ENCODE data around the gene KLB. TPM values are rescaled to one million over a fixed set of nuclear protein-coding genes. Genes with fewer than 3 reads are reported as not detected.

KLB gene
- total RNA-seq, 1 experiment from 2014 or later, result not detected

DNA sequence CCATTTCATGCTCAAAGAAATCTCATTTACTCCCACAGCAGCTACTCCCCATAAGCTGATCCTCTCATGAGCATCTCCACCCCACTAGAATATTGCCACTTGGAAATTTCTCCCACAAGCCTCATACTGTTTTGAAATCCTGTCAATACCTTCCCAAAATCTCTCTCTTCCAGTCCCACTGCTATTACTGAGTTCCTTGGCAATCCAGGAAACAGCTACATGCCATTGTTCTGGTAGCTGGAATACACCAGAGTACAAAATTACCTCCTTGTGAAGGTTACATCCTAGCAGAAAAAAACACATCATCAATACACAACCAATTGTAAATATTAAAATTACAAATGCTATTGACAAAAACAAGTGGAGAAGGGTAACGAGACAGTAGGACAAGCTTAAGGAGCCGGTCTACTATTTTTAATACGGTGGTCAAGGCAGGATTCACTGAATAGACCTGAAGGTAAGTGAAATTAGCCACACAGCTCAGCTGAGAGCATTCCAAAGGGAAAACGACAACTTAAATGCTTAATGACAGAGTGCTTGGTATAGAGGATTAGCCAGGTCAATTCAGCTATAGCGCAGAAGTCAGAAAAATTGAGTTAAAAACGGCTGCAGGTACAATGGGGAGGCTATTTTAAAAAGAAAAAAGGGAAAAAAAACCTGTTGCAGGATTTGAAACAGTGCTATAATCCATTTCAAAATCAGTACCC, 45.6 kb downstream of the KLB start:
- Mint-ChIP-seq H3K27ac (ENCODE audit: low read depth, unreplicated experiment) (no peak overlapping the region), H3K4me1 (ENCODE audit: insufficient read depth, unreplicated experiment) (peaks cover 7% of the 10 kb centered on the region), H3K27me3 (ENCODE audit: insufficient read depth, unreplicated experiment) (no peaks in the 10 kb centered on the region), H3K9me3 (ENCODE audit: unreplicated experiment) (no peaks in the 10 kb centered on the region), H3K4me3 (ENCODE audit: unreplicated experiment) (no peak overlapping the region), H3K36me3 (ENCODE audit: insufficient read depth, unreplicated experiment) (peaks cover 96% of the 10 kb centered on the region)
- no peak for DNase-seq (ENCODE audit: unreplicated experiment)
- intact Hi-C loops (cut with micrococcal nuclease), result loop anchor here (10.0 kb wide), 1 partner anchor 138 kb away; no protein-coding TSS in a partner anchor
- no TSS peak for BruUV-seq (replicated peaks)
- ChIA-PET CTCF (interaction anchor here (0.5 to 0.6 kb wide), 3 partner anchors 58 to 525 kb away, joined by 3 to 6 read pairs (median 4); no protein-coding TSS in a partner anchor), POLR2A (interaction anchor here (0.6 to 1.6 kb wide), 6 partner anchors 14 to 1318 kb away, joined by 3 to 7 read pairs (median 3); no protein-coding TSS in a partner anchor)
- TF ChIP-seq, protein P1, sequence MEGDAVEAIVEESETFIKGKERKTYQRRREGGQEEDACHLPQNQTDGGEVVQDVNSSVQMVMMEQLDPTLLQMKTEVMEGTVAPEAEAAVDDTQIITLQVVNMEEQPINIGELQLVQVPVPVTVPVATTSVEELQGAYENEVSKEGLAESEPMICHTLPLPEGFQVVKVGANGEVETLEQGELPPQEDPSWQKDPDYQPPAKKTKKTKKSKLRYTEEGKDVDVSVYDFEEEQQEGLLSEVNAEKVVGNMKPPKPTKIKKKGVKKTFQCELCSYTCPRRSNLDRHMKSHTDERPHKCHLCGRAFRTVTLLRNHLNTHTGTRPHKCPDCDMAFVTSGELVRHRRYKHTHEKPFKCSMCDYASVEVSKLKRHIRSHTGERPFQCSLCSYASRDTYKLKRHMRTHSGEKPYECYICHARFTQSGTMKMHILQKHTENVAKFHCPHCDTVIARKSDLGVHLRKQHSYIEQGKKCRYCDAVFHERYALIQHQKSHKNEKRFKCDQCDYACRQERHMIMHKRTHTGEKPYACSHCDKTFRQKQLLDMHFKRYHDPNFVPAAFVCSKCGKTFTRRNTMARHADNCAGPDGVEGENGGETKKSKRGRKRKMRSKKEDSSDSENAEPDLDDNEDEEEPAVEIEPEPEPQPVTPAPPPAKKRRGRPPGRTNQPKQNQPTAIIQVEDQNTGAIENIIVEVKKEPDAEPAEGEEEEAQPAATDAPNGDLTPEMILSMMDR (IDR thresholded peaks at IDR 0.05; ENCODE audit: unreplicated experiment), result no peak

DNA sequence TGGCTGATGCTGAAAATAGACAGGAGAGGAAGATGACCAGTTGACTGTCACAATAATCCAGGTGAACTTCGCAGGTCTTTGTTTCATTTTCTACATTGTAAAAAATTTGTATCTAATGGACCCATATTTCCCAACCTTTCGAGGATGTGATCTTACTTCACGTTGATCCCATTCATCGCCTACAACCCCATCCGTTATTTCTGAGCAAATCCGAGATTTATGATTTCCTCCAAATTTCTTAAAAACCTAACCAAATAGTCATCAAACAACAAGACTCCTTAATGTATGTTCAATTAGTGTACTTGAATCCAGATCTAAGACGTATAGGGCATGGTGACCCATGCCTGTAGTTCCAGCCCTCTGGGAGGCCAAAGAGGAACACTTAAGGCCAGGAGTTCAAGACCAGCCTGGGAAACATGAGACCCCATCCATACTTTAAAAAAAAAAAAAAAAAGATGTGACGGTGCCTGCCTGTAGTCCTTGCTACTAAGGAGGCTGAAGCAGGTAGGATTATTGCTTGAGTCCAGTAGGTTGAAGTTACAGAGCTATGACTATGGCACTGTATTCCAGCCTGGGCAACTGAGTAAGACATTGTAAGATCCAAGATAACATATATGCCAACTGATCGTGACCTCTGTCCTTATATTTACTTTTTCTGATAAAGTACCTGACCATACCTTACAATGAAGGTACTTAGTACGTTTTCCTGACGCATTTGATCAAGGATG, 46.3 kb downstream of the KLB start:
- no peaks in the 10 kb centered on the region for H3K9me3 Mint-ChIP-seq (ENCODE audit: unreplicated experiment)
- no peak overlapping the region for H3K27ac Mint-ChIP-seq (ENCODE audit: low read depth, unreplicated experiment)
- TF ChIP-seq, protein P1 (IDR thresholded peaks at IDR 0.05; ENCODE audit: unreplicated experiment), result no peak
- POLR2A ChIA-PET, result interaction anchor here (1.1 to 1.6 kb wide), 2 partner anchors 18 to 73 kb away, joined by 3 to 4 read pairs; no protein-coding TSS in a partner anchor
- no TSS peak for BruUV-seq (replicated peaks)
- CTCF ChIA-PET, result interaction anchor here (0.5 to 0.6 kb wide), 2 partner anchors 57 to 264 kb away, joined by 4 to 6 read pairs; no protein-coding TSS in a partner anchor
- no peak overlapping the region for H3K4me3 Mint-ChIP-seq (ENCODE audit: unreplicated experiment)
- no peaks in the 10 kb centered on the region for H3K27me3 Mint-ChIP-seq (ENCODE audit: insufficient read depth, unreplicated experiment)
- intact Hi-C loops (cut with micrococcal nuclease), result loop anchor here (10.0 kb wide), 1 partner anchor 138 kb away; no protein-coding TSS in a partner anchor
- H3K4me1 Mint-ChIP-seq (ENCODE audit: insufficient read depth, unreplicated experiment), result peaks cover 7% of the 10 kb centered on the region
- DNase-seq (ENCODE audit: unreplicated experiment), result no peak
- H3K36me3 Mint-ChIP-seq (ENCODE audit: insufficient read depth, unreplicated experiment), result peaks cover 96% of the 10 kb centered on the region

- TF ChIP-seq, protein P1 (IDR thresholded peaks at IDR 0.05; ENCODE audit: unreplicated experiment), result no peak
- Mint-ChIP-seq H3K4me3 (ENCODE audit: unreplicated experiment) (no peak overlapping the region), H3K9me3 (ENCODE audit: unreplicated experiment) (no peaks in the 10 kb centered on the region), H3K27me3 (ENCODE audit: insufficient read depth, unreplicated experiment) (no peaks in the 10 kb centered on the region), H3K27ac (ENCODE audit: low read depth, unreplicated experiment) (no peak overlapping the region), H3K36me3 (ENCODE audit: insufficient read depth, unreplicated experiment) (peaks cover 96% of the 10 kb centered on the region), H3K4me1 (ENCODE audit: insufficient read depth, unreplicated experiment) (peaks cover 7% of the 10 kb centered on the region)
- CTCF ChIA-PET, result interaction anchor here (0.8 kb wide), 1 partner anchor 72 kb away, joined by 3 read pairs; no protein-coding TSS in a partner anchor
- DNase-seq (ENCODE audit: unreplicated experiment), result no peak
- POLR2A ChIA-PET, result interaction anchor here (7.4 kb wide), 1 partner anchor 87 kb away, joined by 72 read pairs; the partner anchor contains the start of gene RFC1
- BruUV-seq (replicated peaks), result no TSS peak
- intact Hi-C loops (cut with micrococcal nuclease), result loop anchor here (10.0 kb wide), 1 partner anchor 139 kb away; no protein-coding TSS in a partner anchor
These were observed 47.0 kb downstream of the KLB start for GRCh38 chr4:39453738-39454137.

GRCh38 chr4:39455486-39455885, 48.8 kb downstream of the KLB start:
- H3K27ac Mint-ChIP-seq (ENCODE audit: low read depth, unreplicated experiment), result no peak overlapping the region
- peaks cover 7% of the 10 kb centered on the region for H3K4me1 Mint-ChIP-seq (ENCODE audit: insufficient read depth, unreplicated experiment)
- DNase-seq (ENCODE audit: unreplicated experiment), result no peak
- peaks cover 92% of the 10 kb centered on the region for H3K36me3 Mint-ChIP-seq (ENCODE audit: insufficient read depth, unreplicated experiment)
- TF ChIP-seq, protein P1 (IDR thresholded peaks at IDR 0.05; ENCODE audit: unreplicated experiment), result no peak
- CTCF ChIA-PET, result interaction anchor here (0.6 kb wide), 1 partner anchor 1136 kb away, joined by 3 read pairs; no protein-coding TSS in a partner anchor
- POLR2A ChIA-PET, result interaction anchor here (1.0 to 7.4 kb wide), 4 partner anchors 9 to 139 kb away, joined by 3 to 72 read pairs (median 4); partner anchors contain the start of genes RFC1 and UGDH
- no TSS peak for BruUV-seq (replicated peaks)
- intact Hi-C loops (cut with micrococcal nuclease), result loop anchor here (10.0 kb wide), 1 partner anchor 141 kb away; no protein-coding TSS in a partner anchor
- H3K9me3 Mint-ChIP-seq (ENCODE audit: unreplicated experiment), result no peaks in the 10 kb centered on the region
- H3K4me3 Mint-ChIP-seq (ENCODE audit: unreplicated experiment), result peak overlapping the region; percentile 95
- no peaks in the 10 kb centered on the region for H3K27me3 Mint-ChIP-seq (ENCODE audit: insufficient read depth, unreplicated experiment)

Measured in MCF 10A (cell line).